IMR-90 (cell line): ENCODE results near the gene CTNNA2. TPM values are rescaled to one million over a fixed set of nuclear protein-coding genes. Genes with fewer than 3 reads are reported as not detected.

Source experiments
- ATAC-seq: fragments of 200-7000 bp; cut with Tn5 transposase; 2 replicates; pipeline ENCODE4 v1.9.1; 2020; ENCODE audit warnings: low read depth, mild to moderate bottlenecking, moderate library complexity
- BruUV-seq: library from RNA; stranded (reverse); fragments of 400-500 nt; replicated peaks from 2 replicates; lab custom pipeline; 2021; lab: Mats Ljungman, UMichigan
- CTCF ChIA-PET: fragments of 300-600 bp; formaldehyde crosslinking; extraction: SDS; loops from one replicate; lab custom pipeline; 2021; ENCODE audit warnings: antibody characterized with exemption; lab: Yijun Ruan, JAX
- POLR2A ChIA-PET: fragments of 300-600 bp; sonication (Branson Sonifier 250); formaldehyde crosslinking; loops from one replicate; lab custom pipeline; 2022; ENCODE audit warnings: antibody characterized with exemption; ENCODE audit not compliant: unreplicated experiment; lab: Charles Lee
- DNase-seq: peaks from one replicate; pipeline ENCODE4 v3.0.0; 2013
- H2AFZ ChIP-seq: replicated peaks from 2 replicates; pipeline ENCODE3; 2013; ENCODE audit warnings: low read length, mild to moderate bottlenecking; ENCODE audit not compliant: poor library complexity
- H2AK5ac ChIP-seq: 2 replicates; pipeline ENCODE4 v1.6.1; 2013; ENCODE audit warnings: low read depth, low read length, inconsistent platforms
- H2AK9ac ChIP-seq: replicated peaks from 2 replicates; pipeline ENCODE3; 2013; ENCODE audit warnings: mild to moderate bottlenecking, low read depth, low read length, moderate library complexity; ENCODE audit not compliant: poor library complexity
- H2BK120ac ChIP-seq: 2 replicates; pipeline ENCODE4 v1.6.1; 2013; ENCODE audit warnings: low read depth, low read length, inconsistent platforms
- H2BK15ac ChIP-seq: 3 replicates; pipeline ENCODE4 v1.6.1; 2013; ENCODE audit warnings: low read depth, low read length, inconsistent platforms
- H2BK20ac ChIP-seq: 2 replicates; pipeline ENCODE4 v1.6.1; 2013; ENCODE audit warnings: low read depth, mild to moderate bottlenecking, inconsistent platforms, low read length, moderate library complexity
- H2BK5ac ChIP-seq: 2 replicates; pipeline ENCODE4 v1.6.1; 2013; ENCODE audit warnings: mild to moderate bottlenecking, low read depth, low read length, inconsistent platforms; ENCODE audit not compliant: poor library complexity, severe bottlenecking
- H3K14ac ChIP-seq: replicated peaks from 2 replicates; pipeline ENCODE4 v1.6.1; 2013; ENCODE audit warnings: low read depth, low read length, inconsistent platforms
- H3K18ac ChIP-seq: 2 replicates; pipeline ENCODE4 v1.6.1; 2013; ENCODE audit warnings: low read depth, low read length, control low read depth
- H3K23ac ChIP-seq: 2 replicates; pipeline ENCODE4 v1.6.1; 2013; ENCODE audit warnings: low read depth, low read length, inconsistent platforms
- H3K27ac ChIP-seq: 2 replicates; pipeline ENCODE4 v1.5.1; 2013; ENCODE audit warnings: mild to moderate bottlenecking, control low read depth, low read length; ENCODE audit not compliant: insufficient read depth
- H3K27me3 ChIP-seq: 2 replicates; pipeline ENCODE4 v1.6.1; 2013; ENCODE audit warnings: low read length; ENCODE audit not compliant: control insufficient read depth, insufficient read depth
- H3K36me3 ChIP-seq: 2 replicates; pipeline ENCODE4 v1.6.1; 2013; ENCODE audit warnings: low read length, mixed read lengths; ENCODE audit not compliant: control insufficient read depth, insufficient read depth
- H3K4ac ChIP-seq: 2 replicates; pipeline ENCODE4 v1.6.1; 2013; ENCODE audit warnings: low read depth, low read length, inconsistent platforms
- H3K4me1 ChIP-seq: 2 replicates; pipeline ENCODE4 v1.6.1; 2013; ENCODE audit warnings: low read length, mixed read lengths; ENCODE audit not compliant: control insufficient read depth, insufficient read depth
- H3K4me2 ChIP-seq: 2 replicates; pipeline ENCODE4 v1.6.1; 2013; ENCODE audit warnings: low read depth, mild to moderate bottlenecking, control low read depth, low read length, moderate library complexity
- H3K4me3 ChIP-seq: 2 replicates; pipeline ENCODE4 v1.5.1; 2013; ENCODE audit warnings: low read depth, mild to moderate bottlenecking, control low read depth, low read length, moderate library complexity; ENCODE audit not compliant: insufficient read depth
- H3K56ac ChIP-seq: 2 replicates; pipeline ENCODE4 v1.6.1; 2013; ENCODE audit warnings: low read length, inconsistent platforms; ENCODE audit not compliant: insufficient read depth; ENCODE audit errors: extremely low read depth
- H3K79me1 ChIP-seq, 2 experiments: 2 replicates each; pipeline ENCODE4 v1.6.1; 2013; ENCODE audit warnings: low read length in 2 of 2, inconsistent platforms in 1 of 2, low read depth in 1 of 2
- H3K9ac ChIP-seq: 2 replicates; pipeline ENCODE4 v1.6.1; 2013; ENCODE audit warnings: low read depth, low read length, control low read depth
- H3K9me1 ChIP-seq: 2 replicates; pipeline ENCODE4 v1.6.1; 2013; ENCODE audit warnings: low read length, inconsistent platforms; ENCODE audit not compliant: insufficient read depth
- H3K9me3 ChIP-seq: 2 replicates; pipeline ENCODE4 v1.6.1; 2013; ENCODE audit warnings: low read length; ENCODE audit not compliant: control insufficient read depth, insufficient read depth
- H4K20me1 ChIP-seq: 2 replicates; pipeline ENCODE4 v1.6.1; 2013; ENCODE audit warnings: low read length, inconsistent platforms; ENCODE audit not compliant: insufficient read depth
- H4K5ac ChIP-seq: 2 replicates; pipeline ENCODE4 v1.6.1; 2013; ENCODE audit warnings: mild to moderate bottlenecking, low read depth, low read length, control low read depth
- H4K8ac ChIP-seq, 2 experiments: 2 replicates each; pipeline ENCODE4 v1.6.1; 2013; ENCODE audit warnings: low read depth in 2 of 2, low read length in 2 of 2, control low read depth in 1 of 2, inconsistent platforms in 1 of 2
- H4K91ac ChIP-seq: 2 replicates; pipeline ENCODE4 v1.6.1; 2013; ENCODE audit warnings: low read depth, low read length, inconsistent platforms; ENCODE audit not compliant: insufficient read depth
- BHLHE40 ChIP-seq: fragments of 150-350 bp; IDR thresholded peaks from 2 replicates; pipeline ENCODE4 v1.6.1; 2016; ENCODE audit warnings: mild to moderate bottlenecking, low read depth, low read length
- CEBPB ChIP-seq: IDR thresholded peaks from 2 replicates; pipeline ENCODE4 v1.6.1; 2012; ENCODE audit warnings: low read depth, low read length, improper control_type of control experiment
- CHD1 ChIP-seq: IDR thresholded peaks from 2 replicates; pipeline ENCODE4 v1.6.1; 2012; ENCODE audit warnings: low read depth, low read length, improper control_type of control experiment
- FOS ChIP-seq: fragments of 150-350 bp; IDR thresholded peaks from 2 replicates; pipeline ENCODE4 v1.6.1; 2016; ENCODE audit warnings: low read depth, low read length
- MAFK ChIP-seq: IDR thresholded peaks from 2 replicates; pipeline ENCODE4 v1.6.1; 2012; ENCODE audit warnings: low read depth, low read length, improper control_type of control experiment
- MAZ ChIP-seq: IDR thresholded peaks from 2 replicates; pipeline ENCODE4 v1.6.1; 2012; ENCODE audit warnings: low read depth, mild to moderate bottlenecking, low read length, improper control_type of control experiment, moderate library complexity, borderline replicate concordance
- MXI1 ChIP-seq: IDR thresholded peaks from 2 replicates; pipeline ENCODE4 v1.6.1; 2012; ENCODE audit warnings: low read depth, mild to moderate bottlenecking, low read length, moderate library complexity, borderline replicate concordance
- POLR2A ChIP-seq: IDR thresholded peaks from 2 replicates; pipeline ENCODE4 v1.6.1; 2012; ENCODE audit warnings: mild to moderate bottlenecking, low read depth, low read length
- RAD21 ChIP-seq: IDR thresholded peaks from 2 replicates; pipeline ENCODE4 v1.6.1; 2012; ENCODE audit warnings: low read length, improper control_type of control experiment
- RCOR1 ChIP-seq: IDR thresholded peaks from 2 replicates; pipeline ENCODE4 v1.6.1; 2012; ENCODE audit warnings: mild to moderate bottlenecking, low read length, improper control_type of control experiment; ENCODE audit not compliant: insufficient replicate concordance
- RFX5 ChIP-seq: IDR thresholded peaks from 2 replicates; pipeline ENCODE4 v1.8.0; 2012; ENCODE audit warnings: low read depth, mild to moderate bottlenecking, low read length, moderate library complexity
- SMC3 ChIP-seq: fragments of 150-350 bp; IDR thresholded peaks from 2 replicates; pipeline ENCODE4 v1.6.1; 2016; ENCODE audit warnings: low read depth, mild to moderate bottlenecking, antibody characterized with exemption, low read length, moderate library complexity
- WGBS, 2 experiments: methylation state at CpG; one replicate each; pipeline versions ENCODE4 v1.1.5 to v1.1.7; 2013; ENCODE audit warnings: missing lambda C conversion rate in 2 of 2; ENCODE audit not compliant: insufficient read length in 1 of 2; ENCODE audit errors: extremely low coverage in 2 of 2; 5-methylcytosine and 5-hydroxymethylcytosine counted together
- dilution Hi-C: fragments of 300-500 bp; cut with HindIII; formaldehyde crosslinking; loops from one replicate; pipeline ENCODE4 v1.14.3; 2018; ENCODE audit warnings: low sequenced_read_pairs; ENCODE audit not compliant: unreplicated experiment
- in situ Hi-C: fragments of 300-500 bp; cut with MboI; formaldehyde crosslinking; loops from 3 replicates; pipeline ENCODE4 v1.14.3; 2019; ENCODE audit warnings: low sequenced_read_pairs, inconsistent platforms, mixed read lengths
- intact Hi-C: fragments of 100-400 bp; cut with micrococcal nuclease; formaldehyde crosslinking; loops from 2 replicates; pipeline ENCODE4 v1.10.0; 2022
- polyA plus RNA-seq, 3 experiments: library from polyadenylated mRNA; depleted of rRNA; stranded (reverse); fragments of >200 nt; gene quantifications; 2 replicates each; pipeline ENCODE4 v1.2.3, GENCODE V29; 2012; ENCODE audit warnings: low replicate concordance in 1 of 3
- total RNA-seq: library from RNA; depleted of rRNA; stranded (reverse); fragments of >200 nt; gene quantifications from 2 replicates; pipeline ENCODE4 v1.2.3, GENCODE V29; 2012
- TF ChIP-seq, protein P1 (sequence below): fragments of 150-350 bp; IDR thresholded peaks from 2 replicates; pipeline ENCODE4 v1.6.1; 2017; ENCODE audit warnings: mild to moderate bottlenecking, antibody characterized with exemption, low read length, low read depth
- TF ChIP-seq, protein P2 (sequence below): fragments of 150-350 bp; IDR thresholded peaks from 2 replicates; pipeline ENCODE4 v1.6.1; 2016; ENCODE audit warnings: low read depth, mild to moderate bottlenecking, low read length, moderate library complexity, borderline replicate concordance
- TF ChIP-seq, protein P3 (sequence below): conservative IDR thresholded peaks from 2 replicates; pipeline ENCODE4 v1.5.1; 2012; ENCODE audit warnings: mild to moderate bottlenecking, low read depth, low read length, improper control_type of control experiment

Gene CTNNA2
- total and polyA plus RNA-seq, 2 of the 4 experiments (the other 2 are of a cell fraction): not detected

DNA sequence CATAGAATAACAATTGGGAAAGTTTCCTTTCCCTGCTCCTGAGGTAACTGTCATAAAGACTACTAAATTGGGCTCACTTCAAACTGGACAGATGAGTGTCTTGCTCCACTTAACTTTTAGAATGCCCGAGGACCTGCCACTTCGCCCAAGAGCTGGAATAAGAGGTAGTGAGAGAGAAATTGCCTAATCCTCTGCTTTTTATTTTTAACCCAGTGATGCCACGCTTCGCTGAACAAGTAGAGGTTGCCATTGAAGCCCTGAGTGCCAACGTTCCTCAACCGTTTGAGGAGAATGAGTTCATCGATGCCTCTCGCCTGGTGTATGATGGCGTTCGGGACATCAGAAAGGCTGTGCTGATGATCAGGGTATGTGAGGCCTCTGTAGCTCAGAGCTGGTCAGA is 1061.1 kb downstream of the CTNNA2 start:
- no peak overlapping the region for H2BK20ac ChIP-seq
- H4K91ac ChIP-seq: no peak overlapping the region
- H3K27me3 ChIP-seq: no peaks in the 10 kb centered on the region
- no peak overlapping the region for H4K5ac ChIP-seq
- H3K27ac ChIP-seq: no peak overlapping the region
- H3K79me1 ChIP-seq: no peaks in the 10 kb centered on the region
- intact Hi-C loops (no loop called here), dilution Hi-C loops (no loop called here), in situ Hi-C loops (no loop called here)
- ATAC-seq (no peak), DNase-seq (no peak)
- H2AK9ac ChIP-seq: no peak overlapping the region
- H2BK120ac ChIP-seq: no peak overlapping the region
- H3K36me3 ChIP-seq: no peaks in the 10 kb centered on the region
- H3K4me3 ChIP-seq: no peak overlapping the region
- WGBS, 2 experiments: no CpG with 5 or more reads among the region's 10 CpGs
- no TSS peak for BruUV-seq
- ChIA-PET POLR2A (no interaction called here), CTCF (no interaction called here)
- no peak overlapping the region for H2BK15ac ChIP-seq
- H2AFZ ChIP-seq: no peak overlapping the region
- no peak overlapping the region for H4K8ac ChIP-seq
- no peak overlapping the region for H3K18ac ChIP-seq
- H3K9me1 ChIP-seq: no peaks in the 10 kb centered on the region
- no peak overlapping the region for H3K9ac ChIP-seq
- H2AK5ac ChIP-seq: no peak overlapping the region
- no peak overlapping the region for H3K4ac ChIP-seq
- H3K4me2 ChIP-seq: no peak overlapping the region
- no peaks in the 10 kb centered on the region for H3K4me1 ChIP-seq
- H2BK5ac ChIP-seq: no peak overlapping the region
- no peak overlapping the region for H3K56ac ChIP-seq
- no peak overlapping the region for H3K23ac ChIP-seq
- no peak for TF ChIP-seq CHD1
- no peak for TF ChIP-seq MAFK
- no peak for TF ChIP-seq CEBPB
- no peak for TF ChIP-seq POLR2A
- TF ChIP-seq MXI1: no peak
- no peak for TF ChIP-seq RCOR1
- no peak for TF ChIP-seq BHLHE40
- TF ChIP-seq SMC3: no peak
- TF ChIP-seq RFX5: no peak
- no peak for TF ChIP-seq MAZ
- TF ChIP-seq, protein P1, sequence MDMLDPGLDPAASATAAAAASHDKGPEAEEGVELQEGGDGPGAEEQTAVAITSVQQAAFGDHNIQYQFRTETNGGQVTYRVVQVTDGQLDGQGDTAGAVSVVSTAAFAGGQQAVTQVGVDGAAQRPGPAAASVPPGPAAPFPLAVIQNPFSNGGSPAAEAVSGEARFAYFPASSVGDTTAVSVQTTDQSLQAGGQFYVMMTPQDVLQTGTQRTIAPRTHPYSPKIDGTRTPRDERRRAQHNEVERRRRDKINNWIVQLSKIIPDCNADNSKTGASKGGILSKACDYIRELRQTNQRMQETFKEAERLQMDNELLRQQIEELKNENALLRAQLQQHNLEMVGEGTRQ: no peak
- TF ChIP-seq FOS: no peak
- TF ChIP-seq RAD21: no peak
- TF ChIP-seq, protein P2, sequence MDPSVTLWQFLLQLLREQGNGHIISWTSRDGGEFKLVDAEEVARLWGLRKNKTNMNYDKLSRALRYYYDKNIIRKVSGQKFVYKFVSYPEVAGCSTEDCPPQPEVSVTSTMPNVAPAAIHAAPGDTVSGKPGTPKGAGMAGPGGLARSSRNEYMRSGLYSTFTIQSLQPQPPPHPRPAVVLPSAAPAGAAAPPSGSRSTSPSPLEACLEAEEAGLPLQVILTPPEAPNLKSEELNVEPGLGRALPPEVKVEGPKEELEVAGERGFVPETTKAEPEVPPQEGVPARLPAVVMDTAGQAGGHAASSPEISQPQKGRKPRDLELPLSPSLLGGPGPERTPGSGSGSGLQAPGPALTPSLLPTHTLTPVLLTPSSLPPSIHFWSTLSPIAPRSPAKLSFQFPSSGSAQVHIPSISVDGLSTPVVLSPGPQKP: no peak
- TF ChIP-seq, protein P3, sequence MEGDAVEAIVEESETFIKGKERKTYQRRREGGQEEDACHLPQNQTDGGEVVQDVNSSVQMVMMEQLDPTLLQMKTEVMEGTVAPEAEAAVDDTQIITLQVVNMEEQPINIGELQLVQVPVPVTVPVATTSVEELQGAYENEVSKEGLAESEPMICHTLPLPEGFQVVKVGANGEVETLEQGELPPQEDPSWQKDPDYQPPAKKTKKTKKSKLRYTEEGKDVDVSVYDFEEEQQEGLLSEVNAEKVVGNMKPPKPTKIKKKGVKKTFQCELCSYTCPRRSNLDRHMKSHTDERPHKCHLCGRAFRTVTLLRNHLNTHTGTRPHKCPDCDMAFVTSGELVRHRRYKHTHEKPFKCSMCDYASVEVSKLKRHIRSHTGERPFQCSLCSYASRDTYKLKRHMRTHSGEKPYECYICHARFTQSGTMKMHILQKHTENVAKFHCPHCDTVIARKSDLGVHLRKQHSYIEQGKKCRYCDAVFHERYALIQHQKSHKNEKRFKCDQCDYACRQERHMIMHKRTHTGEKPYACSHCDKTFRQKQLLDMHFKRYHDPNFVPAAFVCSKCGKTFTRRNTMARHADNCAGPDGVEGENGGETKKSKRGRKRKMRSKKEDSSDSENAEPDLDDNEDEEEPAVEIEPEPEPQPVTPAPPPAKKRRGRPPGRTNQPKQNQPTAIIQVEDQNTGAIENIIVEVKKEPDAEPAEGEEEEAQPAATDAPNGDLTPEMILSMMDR: no peak
- no peak overlapping the region for H3K14ac ChIP-seq
- peaks cover 2% of the 10 kb centered on the region; the same call in 1 of the 2 replicates for H3K9me3 ChIP-seq
- H4K20me1 ChIP-seq: no peaks in the 10 kb centered on the region
